T-helper 2 cell treated with Interferon-gamma antibody and Interleukin-4, amounts not matched to agents 100 ng/mL and 5 ng/mL, for 36 hours (primary cell): ENCODE results near the gene WNT7B. TPM values are rescaled to one million over a fixed set of nuclear protein-coding genes. Genes with fewer than 3 reads are reported as not detected.

Source experiments
- intact Hi-C: fragments of 100-400 bp; cut with micrococcal nuclease; formaldehyde crosslinking; loops from one replicate; pipeline ENCODE4 v1.15.1; 2023
- total RNA-seq: library from RNA; stranded (reverse); gene quantifications from 2 replicates; pipeline ENCODE4 v1.2.3, GENCODE V29; 2022

The WNT7B gene
- total RNA-seq, 1 donor from 2014 or later = not detected

DNA sequence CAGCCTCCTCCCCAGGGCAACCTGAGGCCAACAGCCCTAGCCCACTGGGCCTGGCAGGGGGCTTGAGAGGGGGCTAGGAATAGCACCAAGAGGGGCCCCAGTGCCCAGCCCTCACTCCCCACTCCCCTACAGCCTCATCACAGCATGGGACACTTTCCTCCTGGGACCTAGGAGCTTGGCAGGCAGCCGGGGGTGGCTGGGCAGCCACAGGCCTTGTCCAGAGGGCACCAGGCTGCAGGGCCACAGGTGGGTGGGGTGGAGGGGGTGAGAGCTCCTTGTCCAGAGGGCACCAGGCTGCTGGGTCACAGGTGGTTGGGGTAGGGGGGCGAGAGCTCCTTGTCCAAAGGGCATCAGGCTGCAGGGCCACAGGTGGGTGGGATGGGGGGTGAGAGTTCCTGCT is 61.8 kb downstream of the WNT7B start:
- intact Hi-C loops = no loop called here

DNA sequence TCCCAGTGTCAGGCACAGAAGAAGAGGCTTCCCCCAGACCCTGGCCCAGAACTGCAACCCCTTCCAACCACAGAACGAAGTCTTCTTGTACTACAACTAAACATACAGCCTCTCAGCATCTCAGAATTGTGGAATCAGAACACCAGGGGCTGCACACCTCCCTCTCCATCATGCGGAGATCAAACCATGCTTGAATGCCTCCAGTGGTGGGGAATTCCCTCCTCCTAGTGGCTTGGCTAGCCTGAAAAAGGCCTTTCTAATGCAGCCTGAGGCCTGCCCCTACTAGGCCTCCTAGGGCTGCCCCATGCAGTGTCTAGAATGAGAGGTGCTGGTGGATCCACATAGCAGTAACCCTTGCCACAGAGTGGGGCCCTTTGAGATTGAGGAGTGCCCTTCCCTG is 62.7 kb downstream of the WNT7B start:
- intact Hi-C loops = no loop called here

DNA sequence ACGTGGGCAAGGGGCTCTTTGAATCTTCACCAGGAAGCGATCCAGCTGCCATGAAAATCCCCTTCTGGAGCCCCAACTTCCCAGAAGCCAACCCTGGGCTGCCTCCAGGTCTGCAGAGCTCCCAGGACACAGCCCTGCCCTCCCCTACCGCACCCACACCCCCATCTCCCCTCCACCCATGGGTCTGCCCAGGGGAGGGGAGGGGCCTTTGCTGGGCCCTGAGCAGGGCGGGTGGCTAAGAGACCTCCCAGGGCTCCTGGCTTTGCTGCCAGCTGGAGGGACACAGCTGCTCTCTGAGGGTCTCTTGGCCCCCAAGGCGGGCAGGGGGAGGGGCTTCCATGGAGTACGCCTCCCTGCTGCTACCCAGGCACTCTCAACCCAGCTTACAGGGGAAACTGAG is 64.1 kb downstream of the WNT7B start:
- intact Hi-C loops = no loop called here

DNA sequence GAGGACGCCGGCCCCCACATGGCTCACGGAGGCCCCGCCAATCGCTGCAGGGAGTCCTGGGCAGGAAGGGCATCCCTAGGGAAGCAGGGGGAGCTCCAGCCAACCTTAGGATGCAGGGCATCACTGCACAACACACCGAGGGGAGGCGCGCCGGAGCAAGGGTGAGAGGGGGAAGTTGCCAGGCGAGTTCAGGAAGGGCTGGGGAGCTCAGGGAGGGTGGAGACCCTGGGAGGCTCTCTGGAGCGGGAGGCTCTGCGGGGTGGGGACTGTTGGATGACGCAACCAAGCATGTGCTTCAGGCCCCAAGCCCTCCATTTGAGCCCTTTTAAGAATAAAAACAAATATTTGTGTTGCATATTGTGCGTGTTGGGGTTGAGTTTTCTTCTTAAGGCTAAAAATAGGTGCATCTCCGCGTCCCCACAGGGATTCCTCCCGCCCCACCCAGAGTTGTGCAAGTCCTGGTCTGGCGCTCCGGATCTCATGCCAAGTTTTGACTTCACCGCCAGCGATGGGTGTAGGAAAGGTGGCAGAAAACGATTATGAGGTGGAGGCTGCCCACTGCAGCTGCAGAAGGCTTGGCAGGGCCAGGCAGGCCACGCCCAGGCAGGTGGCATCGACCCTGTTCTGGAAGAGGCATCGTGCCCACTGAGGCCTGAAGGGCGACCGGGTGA is 65.2 kb downstream of the WNT7B start:
- intact Hi-C loops = no loop called here

DNA sequence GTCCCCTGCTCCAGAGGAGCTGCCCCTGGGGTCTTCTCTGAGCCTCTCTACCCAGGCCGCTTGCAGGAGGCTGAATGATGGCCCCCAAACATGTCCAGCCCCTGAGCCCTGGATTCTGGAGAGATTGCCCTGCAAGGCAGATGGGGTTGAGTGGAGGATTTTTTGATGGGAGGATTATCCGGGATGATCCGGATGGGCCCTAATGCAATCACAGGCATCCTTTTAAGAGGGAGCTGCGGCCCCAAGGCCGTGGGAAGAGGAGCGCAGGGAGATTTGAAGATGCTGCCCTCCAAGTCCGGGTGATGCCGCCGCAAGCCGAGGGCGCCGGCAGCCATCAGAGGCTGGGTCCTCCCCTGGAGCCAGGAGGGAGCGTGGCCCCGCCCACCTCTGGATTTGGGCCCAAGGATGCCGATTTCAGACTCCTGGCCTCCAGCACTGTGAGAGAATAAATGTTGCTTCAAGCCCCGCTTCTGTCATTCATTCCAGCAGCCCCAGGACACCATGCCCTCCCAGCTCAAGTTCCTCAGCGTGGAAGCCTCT is 66.0 kb downstream of the WNT7B start:
- intact Hi-C loops = no loop called here

DNA sequence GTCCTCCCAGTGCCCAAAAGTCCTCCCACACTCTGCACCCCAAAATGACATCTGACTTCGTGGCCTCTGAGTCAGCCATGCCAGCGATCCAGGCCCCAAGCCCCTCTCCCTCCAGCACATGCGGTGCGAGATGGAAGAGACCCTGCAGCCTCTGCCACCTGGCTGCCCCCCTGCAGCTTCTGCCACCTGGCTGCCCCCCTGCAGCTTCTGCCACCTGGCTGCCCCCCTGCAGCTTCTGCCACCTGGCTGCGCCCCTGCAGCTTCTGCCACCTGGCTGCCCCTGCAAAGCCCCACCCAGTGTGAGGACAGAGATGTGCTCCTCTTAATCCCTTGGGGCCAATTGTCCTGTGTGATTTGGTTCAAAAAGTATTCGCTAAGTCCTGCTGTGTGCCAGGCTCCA is 68.0 kb downstream of the WNT7B start:
- intact Hi-C loops = no loop called here

DNA sequence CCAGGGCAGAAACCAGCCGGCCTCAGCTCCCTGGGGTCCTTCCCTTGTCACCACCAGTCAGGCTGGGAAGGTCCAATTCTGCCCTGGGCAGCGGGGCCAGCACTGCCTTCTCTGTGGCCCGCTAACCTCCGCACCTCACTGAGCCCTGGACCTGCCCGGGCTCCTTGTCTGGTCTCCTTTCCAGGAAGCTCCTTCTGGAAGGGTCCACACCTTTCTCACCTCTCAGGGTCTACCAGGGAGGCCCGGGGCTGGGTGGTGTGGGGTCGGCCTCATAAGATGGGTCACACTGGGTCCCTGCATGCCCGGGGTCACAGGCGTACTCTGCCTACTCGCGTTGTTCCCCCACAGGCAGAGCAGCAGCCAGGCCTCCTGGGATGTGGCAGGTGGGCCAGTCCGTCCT is 69.0 kb downstream of the WNT7B start:
- intact Hi-C loops = no loop called here

DNA sequence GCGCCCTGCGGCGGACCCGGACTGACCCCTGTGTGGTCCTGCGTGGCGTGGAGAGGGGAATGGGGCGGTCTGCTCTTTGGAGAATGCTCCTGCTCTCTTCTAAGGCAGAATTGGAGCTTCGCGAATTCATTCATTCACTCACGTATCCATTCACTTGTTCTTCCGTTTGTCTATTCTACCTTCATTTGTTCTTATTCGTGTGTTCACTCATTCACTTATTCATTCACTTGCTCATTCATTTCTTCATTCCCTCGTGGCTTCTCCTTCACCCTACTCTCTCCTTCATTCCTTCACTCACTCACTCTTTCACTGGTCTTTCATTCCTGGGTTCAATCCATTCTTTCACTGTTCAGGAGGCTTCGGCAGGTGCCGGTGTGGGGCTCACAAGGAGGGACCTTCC is 69.6 kb downstream of the WNT7B start:
- intact Hi-C loops = no loop called here

DNA sequence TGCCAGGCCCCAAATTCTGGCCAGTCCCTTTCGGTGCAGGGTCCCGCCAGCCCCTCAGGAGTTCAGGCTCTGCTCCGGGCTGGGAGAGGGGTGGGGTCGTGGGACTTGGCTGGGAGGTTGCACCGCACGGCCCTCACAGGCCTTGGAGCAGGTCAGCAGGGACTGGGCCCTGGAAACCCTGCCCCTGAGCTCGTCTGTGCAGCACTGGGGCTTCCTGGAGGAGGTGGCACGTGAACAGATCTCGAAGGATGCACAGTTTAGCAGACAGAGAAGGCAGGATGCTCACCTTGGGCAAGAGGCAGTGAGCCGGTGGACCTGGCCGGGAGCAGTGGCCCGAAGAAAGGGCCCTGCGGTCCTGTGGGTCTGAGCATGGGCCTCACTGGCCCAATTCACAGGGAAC is 70.0 kb downstream of the WNT7B start:
- intact Hi-C loops = no loop called here

DNA sequence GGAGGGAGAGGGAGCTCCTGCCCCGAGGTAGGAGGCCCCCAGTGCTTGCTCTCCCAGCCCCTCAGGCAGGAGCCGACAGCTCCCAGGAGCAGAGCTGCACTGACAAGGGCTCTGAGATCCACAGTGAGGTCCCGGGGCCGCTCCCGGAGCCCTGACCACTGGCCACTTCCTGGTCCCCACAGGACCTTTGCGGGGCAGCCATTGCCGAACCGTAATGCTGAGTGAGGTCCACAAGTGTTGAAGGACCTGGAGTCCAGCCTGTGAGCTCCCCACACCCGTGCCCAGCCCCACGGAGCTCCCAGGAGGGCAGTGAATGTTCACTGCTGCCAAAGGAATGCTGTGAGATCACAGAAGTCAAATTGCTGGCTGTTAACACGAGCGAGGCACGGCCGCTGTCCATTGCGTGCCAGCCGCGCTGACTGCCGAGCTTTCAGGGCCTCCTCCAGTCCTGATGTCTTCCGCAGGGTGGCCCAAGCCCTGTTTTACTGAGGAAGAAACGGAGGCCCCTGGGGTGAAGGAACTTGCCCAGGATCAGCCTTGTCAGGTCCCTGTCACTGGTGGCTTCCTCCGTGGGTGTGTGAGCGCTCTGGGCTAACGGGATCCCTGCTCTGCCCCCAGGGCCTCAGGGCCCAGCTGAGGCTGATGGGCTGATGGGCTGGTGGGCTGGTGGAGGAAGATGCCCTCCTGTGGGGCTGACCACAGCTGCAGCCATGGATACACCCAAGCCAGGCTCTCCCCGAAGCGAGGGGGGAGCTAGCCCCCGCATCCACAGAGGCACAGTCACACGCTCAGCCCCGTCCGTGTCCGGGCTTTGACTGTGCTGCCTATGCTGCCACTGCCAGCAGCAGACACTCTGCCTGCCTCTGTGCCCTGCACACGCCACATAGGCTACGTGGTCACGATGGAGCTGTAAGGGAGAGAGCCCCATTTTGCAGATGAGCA is 70.8 kb downstream of the WNT7B start:
- intact Hi-C loops = no loop called here

DNA sequence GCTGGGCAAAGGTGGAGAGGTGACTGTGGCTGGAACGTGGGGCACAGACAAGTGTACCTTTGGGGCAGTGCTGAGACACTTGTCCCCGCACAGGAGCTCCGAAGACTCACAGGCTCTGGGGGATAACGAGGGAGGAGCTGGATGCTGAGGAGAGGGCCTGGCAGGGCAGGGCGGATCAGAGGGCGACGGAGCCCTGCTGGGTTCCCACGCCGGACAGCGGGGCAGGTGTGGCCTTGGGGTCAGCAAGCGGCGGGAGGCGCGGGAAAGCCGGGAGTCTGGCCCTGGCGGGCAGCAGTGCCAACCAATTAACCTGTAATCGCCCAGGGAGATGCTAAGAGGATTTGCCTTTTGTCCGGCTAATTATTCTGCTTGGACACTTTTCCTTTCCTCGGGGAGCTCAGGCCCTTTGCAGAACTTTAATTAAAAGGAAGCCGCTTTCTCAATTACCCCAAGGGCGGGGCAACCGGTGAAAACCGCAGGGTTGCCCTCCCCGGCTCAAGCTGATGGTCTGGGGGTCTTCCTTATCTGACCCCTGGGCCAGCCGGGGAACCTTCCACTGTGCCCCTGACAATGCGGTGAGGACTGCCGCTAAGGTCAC is 71.5 kb downstream of the WNT7B start:
- intact Hi-C loops = no loop called here

DNA sequence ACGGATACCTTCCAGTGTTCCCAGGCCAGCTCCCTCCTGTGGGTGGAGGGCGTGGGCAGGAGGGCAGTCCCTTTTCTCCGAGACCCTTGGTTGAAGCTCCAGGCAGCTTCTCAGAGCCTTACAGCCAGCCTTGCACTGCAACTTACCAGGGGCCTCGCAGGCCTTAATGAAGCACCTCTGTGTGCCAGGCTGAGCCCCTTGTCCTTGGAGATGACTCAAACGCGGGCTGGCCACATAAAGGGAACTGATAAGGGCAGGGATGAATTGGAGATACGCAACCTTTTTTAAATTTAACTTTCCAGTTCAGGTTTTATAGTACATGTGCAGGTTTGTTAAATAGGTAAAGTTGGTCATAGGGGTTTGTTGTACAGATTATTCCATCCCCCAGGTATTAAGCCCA is 72.7 kb downstream of the WNT7B start:
- intact Hi-C loops = no loop called here

DNA sequence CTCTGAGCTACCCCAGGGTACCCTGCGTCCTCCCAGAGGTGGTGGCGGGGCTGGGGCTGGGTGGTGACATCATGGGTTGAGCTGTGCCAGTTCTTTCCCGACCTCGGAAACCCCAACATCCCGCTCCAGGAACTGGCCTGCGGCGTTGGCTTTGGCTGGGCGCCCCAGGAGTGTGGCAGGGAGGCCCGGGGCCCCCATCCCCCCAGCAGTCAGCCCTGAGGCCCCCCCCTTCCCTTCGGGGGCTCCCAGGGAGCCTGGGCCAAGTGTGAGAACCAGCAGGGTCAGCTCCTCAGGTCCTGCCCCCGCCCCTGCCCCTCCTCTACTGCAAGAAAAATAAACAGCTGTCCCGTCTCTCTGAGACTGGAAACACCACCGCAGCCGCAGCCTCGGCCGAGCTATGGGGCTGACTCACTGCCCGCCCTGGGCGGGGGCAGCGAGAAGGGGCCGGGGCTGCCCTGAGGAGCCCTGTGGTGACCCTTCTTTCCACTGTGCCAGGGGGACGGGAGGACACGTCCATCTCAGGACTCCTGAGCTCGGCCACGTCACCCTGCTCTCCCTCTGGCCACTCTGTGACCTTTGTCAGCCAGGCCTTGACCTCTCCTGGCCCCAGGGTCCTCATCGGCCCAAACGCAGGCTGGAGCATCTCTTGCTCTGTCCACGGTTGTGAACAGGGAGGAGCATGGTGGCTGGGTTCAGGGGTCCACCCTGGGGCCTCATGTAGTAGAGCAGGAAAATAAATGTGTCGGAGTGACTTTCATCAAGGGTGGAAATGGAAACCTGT is 73.4 kb downstream of the WNT7B start:
- intact Hi-C loops = no loop called here

DNA sequence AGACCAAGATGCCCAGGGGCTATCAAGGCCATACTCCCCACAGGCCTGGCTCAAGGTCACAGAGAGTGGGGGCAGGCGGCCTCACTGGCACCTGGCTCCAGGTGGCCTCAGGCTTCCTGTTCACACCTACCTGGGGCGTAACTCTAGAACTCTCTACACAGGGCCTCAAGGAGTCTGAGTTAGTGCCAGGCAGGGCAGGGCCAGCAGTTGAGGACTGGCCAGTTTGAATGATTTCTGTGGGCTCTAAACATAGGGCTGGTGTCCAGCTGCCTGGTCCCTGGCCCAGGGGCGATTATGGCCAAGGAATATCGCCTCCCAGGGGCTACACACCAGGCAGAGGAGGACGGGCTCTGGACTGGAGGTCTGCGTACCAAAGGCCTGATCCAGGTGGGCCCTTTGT is 79.2 kb downstream of the WNT7B start:
- intact Hi-C loops = no loop called here

DNA sequence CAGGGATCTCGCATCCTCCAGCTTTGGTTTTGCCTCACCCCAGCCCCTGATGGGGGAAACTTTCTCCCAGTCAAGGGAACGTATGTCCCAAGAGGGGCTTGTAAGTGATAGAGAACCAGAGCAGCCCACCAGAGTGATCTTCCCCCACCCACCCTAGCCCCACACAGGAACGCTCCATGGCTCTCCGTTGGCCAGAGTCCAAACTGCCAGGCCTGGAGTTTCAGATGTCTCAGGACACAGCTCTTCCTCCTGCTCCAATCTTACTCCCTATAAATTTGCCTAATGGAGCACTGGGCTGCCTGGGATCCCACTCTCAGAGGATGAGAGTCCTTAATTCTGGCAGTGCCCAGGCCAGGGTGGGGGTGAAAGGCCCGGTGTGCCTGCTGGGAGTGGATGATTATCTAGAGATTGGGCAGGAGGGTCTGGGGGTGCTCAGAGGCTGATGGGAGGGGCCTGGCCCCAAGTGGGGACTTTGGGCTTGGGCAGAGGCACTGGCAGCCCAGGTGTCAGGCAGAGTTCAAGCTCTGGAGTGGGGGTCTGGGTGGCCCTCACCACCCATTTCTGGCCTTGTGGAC is 79.9 kb downstream of the WNT7B start:
- intact Hi-C loops = no loop called here

DNA sequence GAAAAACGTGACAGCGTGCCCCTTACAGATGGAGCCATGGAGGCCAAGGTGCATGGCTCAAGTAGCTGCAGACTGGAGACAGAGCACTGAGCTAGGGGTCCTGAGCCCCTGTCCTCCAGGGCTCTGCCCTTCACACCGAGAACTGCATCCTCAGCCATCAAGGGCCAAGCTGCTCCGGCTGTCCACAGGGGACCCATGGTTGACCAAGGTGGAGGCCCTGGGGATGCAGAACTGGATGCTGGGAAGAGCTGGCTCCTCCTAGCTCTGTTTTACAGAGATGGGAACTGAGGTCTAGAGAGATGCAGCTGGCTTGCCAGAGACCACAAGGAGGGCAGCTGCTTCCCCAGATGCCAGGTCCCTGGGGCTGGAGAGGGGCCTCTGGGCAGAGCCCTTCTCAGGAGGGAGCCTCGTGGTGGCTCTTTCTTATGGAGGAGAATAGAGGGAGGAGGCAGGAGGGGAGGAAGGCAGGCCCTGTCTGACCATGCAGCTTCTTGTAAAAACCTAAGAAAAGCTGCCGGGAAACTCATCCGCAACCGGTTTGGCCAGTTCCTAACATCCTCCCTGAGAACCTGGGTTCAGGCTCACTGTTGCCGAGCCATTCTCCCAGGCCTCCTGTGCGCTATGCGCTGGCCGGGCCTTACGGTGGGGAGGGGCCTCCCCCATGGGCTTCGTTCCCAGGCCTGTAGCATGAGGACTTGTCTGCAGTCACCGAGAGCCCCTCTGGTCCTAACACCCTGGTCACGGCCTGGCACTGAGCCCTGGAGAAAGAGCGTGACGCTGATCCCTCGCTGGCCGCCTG is 80.6 kb downstream of the WNT7B start:
- intact Hi-C loops = no loop called here

DNA sequence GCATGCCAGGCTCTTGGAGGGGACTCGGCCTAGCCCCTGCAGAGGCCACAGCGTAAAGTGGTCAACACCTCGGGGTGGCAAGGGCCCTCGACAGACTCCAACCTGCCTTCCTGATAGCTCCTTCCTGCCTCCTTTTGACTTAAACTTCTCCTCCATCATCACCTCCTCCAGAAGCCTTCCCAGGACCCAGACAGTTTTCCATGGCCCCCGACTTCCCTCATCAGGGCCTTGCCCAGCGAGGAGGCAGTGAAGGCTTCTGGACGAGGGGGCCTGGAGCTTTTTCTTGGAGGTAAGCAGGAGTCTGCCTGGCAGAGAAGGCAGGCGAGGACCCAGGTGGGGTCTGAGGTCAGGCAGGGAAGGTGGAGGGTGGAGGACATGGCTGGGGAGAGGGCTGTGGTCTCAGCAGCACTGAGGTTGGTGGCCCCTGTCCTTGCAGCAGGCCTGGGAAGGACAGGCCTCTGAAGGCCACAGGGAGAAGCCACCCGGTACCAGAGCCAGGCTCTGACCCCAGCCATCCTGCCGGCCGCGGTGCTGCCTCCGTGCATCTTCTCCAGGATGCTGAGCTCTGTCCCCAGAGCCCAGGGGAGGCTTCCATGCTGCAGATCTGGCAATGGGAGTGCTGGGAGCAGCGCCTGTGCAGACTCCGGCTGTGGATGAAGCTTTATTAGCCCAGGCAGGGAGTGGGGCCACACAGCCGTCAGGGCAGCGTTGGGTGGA is 81.4 kb downstream of the WNT7B start:
- intact Hi-C loops = no loop called here

DNA sequence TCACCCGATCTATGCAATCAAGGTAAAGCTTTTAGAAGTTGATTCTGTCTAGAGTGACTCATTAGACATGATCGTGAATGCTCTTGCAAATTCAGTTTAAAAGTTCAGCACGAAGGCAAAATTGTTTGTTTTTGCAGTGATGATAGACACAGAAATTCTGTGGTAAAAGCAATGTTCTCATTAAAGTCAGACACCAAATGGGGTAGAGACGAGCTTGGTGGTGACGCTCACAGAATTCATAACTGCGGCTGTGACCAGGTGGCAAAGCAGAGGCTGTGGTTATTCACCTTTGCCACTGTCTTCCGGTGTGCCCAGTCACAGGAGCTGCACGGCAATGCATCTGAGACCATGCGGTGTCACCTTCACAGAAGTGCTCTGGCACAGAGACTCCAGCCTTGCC is 83.4 kb downstream of the WNT7B start:
- intact Hi-C loops = no loop called here

DNA sequence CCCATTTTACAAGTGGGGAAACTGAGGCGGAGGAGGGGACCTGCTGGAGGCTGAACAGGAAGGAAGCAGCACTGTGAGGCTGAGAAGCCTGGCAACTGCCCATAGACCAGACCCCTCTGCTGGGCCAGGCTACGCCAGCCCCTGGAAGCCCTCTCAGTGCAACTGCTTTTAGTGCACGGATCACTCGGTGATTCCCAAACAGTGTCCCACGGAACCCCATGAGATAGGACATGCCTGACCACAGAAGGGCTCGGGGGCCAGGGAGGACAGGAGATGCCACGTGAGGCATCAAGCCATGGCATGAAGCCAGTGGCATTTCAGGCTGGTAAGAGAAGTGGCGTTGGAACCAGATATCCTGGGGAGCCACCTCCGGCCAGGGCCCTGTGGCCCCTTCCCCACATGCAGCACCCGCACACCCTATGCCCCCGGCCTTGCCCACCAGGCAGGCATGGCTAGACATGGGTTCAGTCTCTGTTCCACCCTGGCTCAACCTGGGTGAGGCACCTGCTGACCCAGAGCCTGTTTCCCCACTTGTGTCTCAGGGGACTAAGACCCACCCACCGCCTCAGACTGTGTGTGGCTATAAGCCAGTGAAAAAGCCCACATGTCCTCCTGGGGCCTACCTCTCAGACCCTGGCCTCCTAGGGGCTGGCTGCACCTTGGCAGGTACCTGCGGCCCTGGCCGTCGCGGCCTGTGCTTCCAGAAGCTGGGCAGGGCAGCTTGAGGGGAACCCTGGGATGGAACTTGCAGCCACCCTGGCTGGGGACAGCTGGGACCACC is 84.1 kb downstream of the WNT7B start:
- intact Hi-C loops = no loop called here
